ENCODE results near the gene ALDH4A1.

GRCh38 chr1:18948048-18948912 lies 45.9 kb upstream of the ALDH4A1 start:
- TF ChIP-seq POLR2A (IDR thresholded peaks at IDR 0.05) (no peak), CTCF (IDR thresholded peaks at IDR 0.05) (no peak)

All from gastroesophageal sphincter (tissue), 3 donors.